Thoracic aorta (tissue), 2 donors: ENCODE data around the gene ABHD17C. TPM values are rescaled to one million over a fixed set of nuclear protein-coding genes. Genes with fewer than 3 reads are reported as not detected.

Experiments used
- ATAC-seq: fragments of 150-250 bp; one replicate; pipeline ENCODE4 v1.8.0; 2017; ENCODE audit warnings: low read depth; ENCODE audit not compliant: insufficient number of reproducible peaks, low FRiP score
- DNase-seq: peaks from one replicate; pipeline ENCODE4 v3.0.0-alpha.2; 2020; ENCODE audit warnings: low spot score
- H3K27ac ChIP-seq, 2 donors: fragments of 200-600 bp; sonication (generic); 1 replicate in 1 of 2; 2 replicates in 1 of 2; pipeline ENCODE4 v1.5.1; 2016; ENCODE audit warnings: mild to moderate bottlenecking in 2 of 2, moderate library complexity in 2 of 2
- H3K27me3 ChIP-seq: fragments of 200-600 bp; sonication (generic); replicated peaks from 2 replicates; pipeline ENCODE4 v1.6.0; 2016; ENCODE audit warnings: mild to moderate bottlenecking; ENCODE audit not compliant: insufficient read depth
- H3K36me3 ChIP-seq: fragments of 200-600 bp; sonication (generic); one replicate; pipeline ENCODE4 v1.5.1; 2016
- H3K4me1 ChIP-seq, 2 donors: fragments of 200-600 bp; sonication (generic); 1 replicate in 1 of 2; 2 replicates in 1 of 2; pipeline versions ENCODE4 v1.5.1 to v1.6.0; 2016; ENCODE audit warnings: low read depth in 2 of 2, mild to moderate bottlenecking in 1 of 2; ENCODE audit not compliant: control insufficient read depth in 1 of 2
- H3K4me3 ChIP-seq: fragments of 200-600 bp; sonication (generic); 2 replicates; pipeline ENCODE4 v1.5.1; 2016; ENCODE audit warnings: mild to moderate bottlenecking
- H3K9me3 ChIP-seq: fragments of 200-600 bp; sonication (generic); 2 replicates; pipeline ENCODE4 v1.5.1; 2016
- CTCF ChIP-seq: fragments of 200-600 bp; sonication (generic); IDR thresholded peaks from one replicate; pipeline ENCODE4 v1.5.1; 2019; ENCODE audit warnings: antibody characterized with exemption
- total RNA-seq, 2 donors: library from RNA; depleted of rRNA; stranded (reverse); fragments of >200 nt; gene quantifications; one replicate each; pipeline versions ENCODE4 v1.1.0 to v1.2.3, GENCODE V29; 2016

The ABHD17C gene
- total RNA-seq, 2 donors from 2014 or later: 1.6 to 3.0 TPM

- no peak overlapping the region for H3K27ac ChIP-seq
- ATAC-seq (no peak), DNase-seq (no peak)
- no peaks in the 10 kb centered on the region for H3K4me1 ChIP-seq
- no peak for TF ChIP-seq CTCF
- no peaks in the 10 kb centered on the region for H3K27me3 ChIP-seq
- no peaks in the 10 kb centered on the region for H3K9me3 ChIP-seq
- no peak overlapping the region for H3K4me3 ChIP-seq
- no peaks in the 10 kb centered on the region for H3K36me3 ChIP-seq
These were observed 109.9 kb downstream of the ABHD17C start for GRCh38 chr15:80804970-80805495.

Other genes starting within 250 kb of the ABHD17C start
- 1 to 10 TPM; 1.1 to 1.2 TPM for gene CEMIP, start 84.1 kb downstream of the ABHD17C start, total RNA-seq